CD4-positive, alpha-beta T cell treated with Interleukin-10 for 1 hour (primary cell): ENCODE results near the gene NCMAP.

Experiments used
- DNase-seq: peaks from one replicate; pipeline ENCODE4 v3.0.0-alpha.2; 2020

NCMAP gene

GRCh38 chr1:24636661-24637357 is 80.9 kb downstream of the NCMAP start:
- no peak for DNase-seq

- no peak for DNase-seq
These were observed 83.2 kb downstream of the NCMAP start for GRCh38 chr1:24639094-24639493.

- DNase-seq: no peak
These were observed 84.0 kb downstream of the NCMAP start for GRCh38 chr1:24639881-24640280.

GRCh38 chr1:24640288-24640687 is 84.4 kb downstream of the NCMAP start:
- DNase-seq: no peak

GRCh38 chr1:24641646-24642151 is 85.8 kb downstream of the NCMAP start:
- DNase-seq: peak; percentile 32

GRCh38 chr1:24642481-24643362 is 86.8 kb downstream of the NCMAP start, which contains the start of gene SRRM1:
SRRM1 (plus strand) TSS chr1:24643302; CDS start chr1:24643327, 25 bp downstream.
- peak; percentile 100 for DNase-seq

- no peak for DNase-seq
These were observed 87.6 kb downstream of the NCMAP start for GRCh38 chr1:24643363-24644099.

- no peak for DNase-seq
These were observed 88.2 kb downstream of the NCMAP start for GRCh38 chr1:24644100-24644384.

GRCh38 chr1:24648919-24649318 is 93.0 kb downstream of the NCMAP start:
- no peak for DNase-seq

- DNase-seq: no peak
These were observed 96.5 kb downstream of the NCMAP start for GRCh38 chr1:24652382-24652781.

- no peak for DNase-seq
These were observed 98.1 kb downstream of the NCMAP start for GRCh38 chr1:24654010-24654409.

- no peak for DNase-seq
These were observed 100.2 kb downstream of the NCMAP start for GRCh38 chr1:24656046-24656445.

- DNase-seq: no peak
These were observed 101.9 kb downstream of the NCMAP start for GRCh38 chr1:24657781-24658180.
